ENCODE measurements around the gene ADIRF.

DNA sequence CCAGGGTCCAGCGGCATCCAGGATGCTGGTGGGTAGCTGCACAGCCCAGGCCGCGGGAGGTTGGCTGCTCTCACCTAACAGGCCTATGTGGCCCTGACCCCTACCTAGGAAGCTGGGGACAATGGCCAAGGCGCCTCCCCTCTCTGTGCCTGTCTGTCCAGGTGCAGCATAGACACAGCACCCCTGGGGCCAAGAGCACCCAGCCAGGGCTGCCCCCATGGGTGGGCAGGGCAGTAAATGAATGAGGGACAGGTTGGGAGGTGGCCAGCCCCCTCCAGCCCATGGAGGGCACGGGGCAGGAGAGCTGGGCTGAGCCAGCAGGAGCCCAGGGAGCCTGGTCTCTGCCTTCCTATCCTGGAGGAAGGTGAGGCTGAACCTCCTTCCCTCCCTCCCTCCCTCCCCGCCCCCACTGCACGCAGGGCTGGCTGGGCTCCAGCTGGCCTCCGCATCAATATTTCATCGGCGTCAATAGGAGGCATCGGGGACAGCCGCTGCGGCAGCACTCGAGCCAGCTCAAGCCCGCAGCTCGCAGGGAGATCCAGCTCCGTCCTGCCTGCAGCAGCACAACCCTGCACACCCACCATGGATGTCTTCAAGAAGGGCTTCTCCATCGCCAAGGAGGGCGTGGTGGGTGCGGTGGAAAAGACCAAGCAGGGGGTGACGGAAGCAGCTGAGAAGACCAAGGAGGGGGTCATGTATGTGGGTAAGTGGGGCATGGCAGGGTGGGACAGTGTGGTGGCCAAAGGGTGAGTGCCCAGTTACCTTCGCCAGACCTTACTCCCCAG, 10.0 kb upstream of the ADIRF start, which contains the start of gene SNCG:
- TF ChIP-seq CTCF (IDR thresholded peaks at IDR 0.05) (no peak), EZH2 (IDR thresholded peaks at IDR 0.05; ENCODE audit: borderline replicate concordance, insufficient read depth, low read depth, low read length, poor library complexity, severe bottlenecking) (no peak)

All from B cell (primary cell).